Keratinocyte (primary cell): ENCODE measurements around the gene DIP2B.

Experiments
- EZH2 ChIP-seq: IDR thresholded peaks from one replicate; pipeline ENCODE4 v1.6.1; 2012; ENCODE audit warnings: inconsistent platforms, mild to moderate bottlenecking, low read length, moderate library complexity
- TF ChIP-seq, protein P1 (sequence below), 3 experiments: IDR thresholded peaks in 1 of 3; conservative IDR thresholded peaks in 1 of 3; optimal IDR thresholded peaks in 1 of 3; 2 replicates in 2 of 3; 3 replicates in 1 of 3; pipeline versions ENCODE3 to v1.5.1; 2011; ENCODE audit warnings: low read length in 3 of 3, mild to moderate bottlenecking in 3 of 3, moderate library complexity in 2 of 3, control low read depth in 1 of 3, inconsistent platforms in 1 of 3; ENCODE audit not compliant: insufficient read depth in 2 of 3; ENCODE audit errors: extremely low read depth in 1 of 3

- no peak for TF ChIP-seq EZH2
- TF ChIP-seq, protein P1, sequence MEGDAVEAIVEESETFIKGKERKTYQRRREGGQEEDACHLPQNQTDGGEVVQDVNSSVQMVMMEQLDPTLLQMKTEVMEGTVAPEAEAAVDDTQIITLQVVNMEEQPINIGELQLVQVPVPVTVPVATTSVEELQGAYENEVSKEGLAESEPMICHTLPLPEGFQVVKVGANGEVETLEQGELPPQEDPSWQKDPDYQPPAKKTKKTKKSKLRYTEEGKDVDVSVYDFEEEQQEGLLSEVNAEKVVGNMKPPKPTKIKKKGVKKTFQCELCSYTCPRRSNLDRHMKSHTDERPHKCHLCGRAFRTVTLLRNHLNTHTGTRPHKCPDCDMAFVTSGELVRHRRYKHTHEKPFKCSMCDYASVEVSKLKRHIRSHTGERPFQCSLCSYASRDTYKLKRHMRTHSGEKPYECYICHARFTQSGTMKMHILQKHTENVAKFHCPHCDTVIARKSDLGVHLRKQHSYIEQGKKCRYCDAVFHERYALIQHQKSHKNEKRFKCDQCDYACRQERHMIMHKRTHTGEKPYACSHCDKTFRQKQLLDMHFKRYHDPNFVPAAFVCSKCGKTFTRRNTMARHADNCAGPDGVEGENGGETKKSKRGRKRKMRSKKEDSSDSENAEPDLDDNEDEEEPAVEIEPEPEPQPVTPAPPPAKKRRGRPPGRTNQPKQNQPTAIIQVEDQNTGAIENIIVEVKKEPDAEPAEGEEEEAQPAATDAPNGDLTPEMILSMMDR (optimal IDR thresholded peaks at IDR 0.05 in 1 of 3, IDR thresholded peaks at IDR 0.05 in 1 of 3, conservative IDR thresholded peaks at IDR 0.05 in 1 of 3; ENCODE audit: extremely low read depth in 1 of 3, insufficient read depth in 2 of 3, low read length in 3 of 3): no peak
These were observed 13.3 kb downstream of the DIP2B start for GRCh38 chr12:50518090-50518489.
